Right lung (tissue), 5 donors: ENCODE measurements around the gene ZNF792. TPM values are rescaled to one million over a fixed set of nuclear protein-coding genes. Genes with fewer than 3 reads are reported as not detected.
"Not testable (repeated sequence)": the region's sequence is repeated elsewhere in the genome, so short reads cannot be mapped to it uniquely, and the experiment has no call there.

Source experiments
- DNase-seq, 2 donors: peaks; one replicate each; pipeline ENCODE4 v3.0.0-alpha.2; 2013
- polyA plus RNA-seq, 5 donors: library from polyadenylated mRNA; unstranded; fragments of 120-200 nt; gene quantifications; one replicate each; pipeline versions ENCODE4 v1.2.1 to v1.2.3, GENCODE V29; 2013; ENCODE audit warnings: inconsistent platforms in 1 of 5, low replicate concordance in 1 of 5; ENCODE audit not compliant: insufficient read length in 5 of 5, insufficient read depth in 1 of 5

The ZNF792 gene
- polyA plus RNA-seq, 5 donors, result 6.5 to 10.6 (median 8.9) TPM

GRCh38 chr19:34999498-35000337 is 35.7 kb upstream of the ZNF792 start, which contains the start of gene GRAMD1A:
Gene GRAMD1A (plus strand): TSS chr19:35000323. CDS start chr19:35000479, 156 bp downstream.
- peak; percentile 88 for DNase-seq

GRCh38 chr19:34998777-34999497 is 34.9 kb upstream of the ZNF792 start:
- peak in 1 of 2 donors; percentile 64 for DNase-seq

DNA sequence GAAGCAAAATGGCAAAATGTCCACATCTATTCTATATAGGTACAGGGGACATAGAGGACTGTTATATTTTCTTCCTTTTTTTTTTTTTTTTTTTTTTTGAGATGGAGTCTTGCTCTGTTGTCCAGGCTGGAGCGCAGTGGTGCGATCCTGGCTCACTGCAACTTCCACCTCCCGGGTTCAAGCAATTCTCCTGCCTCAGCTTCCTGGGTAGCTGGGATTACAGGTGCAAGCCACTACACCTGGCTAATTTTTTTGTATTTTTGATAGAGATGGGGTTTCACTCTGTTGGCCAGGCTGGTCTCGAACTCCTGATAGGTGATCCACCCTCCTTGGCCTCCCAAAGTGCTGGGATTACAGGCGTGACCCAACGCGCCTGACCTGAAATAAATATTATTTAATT is 34.2 kb upstream of the ZNF792 start:
- not testable (repeated sequence) for DNase-seq

DNA sequence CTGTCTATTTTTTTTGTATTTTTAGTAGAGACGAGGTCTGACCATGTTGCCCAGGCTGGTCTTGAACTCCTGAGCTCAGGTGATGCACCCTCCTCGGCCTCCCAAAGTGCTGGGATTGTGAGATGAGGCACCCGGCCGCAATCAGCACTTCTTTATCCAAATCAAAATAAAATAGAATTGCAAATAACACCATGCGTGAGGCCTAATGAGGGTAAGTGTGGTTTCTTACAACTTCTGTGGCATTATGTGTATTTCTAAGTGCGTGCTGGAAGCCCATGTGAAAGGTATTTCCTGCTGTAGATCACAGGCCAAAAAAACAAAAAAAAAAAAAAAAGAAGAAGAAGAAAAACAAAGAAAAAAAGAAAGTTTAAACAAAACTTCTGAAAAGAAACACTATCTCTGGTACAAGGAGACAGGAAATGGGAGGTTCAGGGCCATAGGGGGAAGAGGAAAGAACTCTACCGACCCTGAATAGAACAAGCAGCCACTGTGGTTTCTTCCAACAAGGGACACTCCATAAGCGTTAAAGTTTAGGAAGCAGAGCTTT is 33.1 kb upstream of the ZNF792 start:
- no peak for DNase-seq

DNA sequence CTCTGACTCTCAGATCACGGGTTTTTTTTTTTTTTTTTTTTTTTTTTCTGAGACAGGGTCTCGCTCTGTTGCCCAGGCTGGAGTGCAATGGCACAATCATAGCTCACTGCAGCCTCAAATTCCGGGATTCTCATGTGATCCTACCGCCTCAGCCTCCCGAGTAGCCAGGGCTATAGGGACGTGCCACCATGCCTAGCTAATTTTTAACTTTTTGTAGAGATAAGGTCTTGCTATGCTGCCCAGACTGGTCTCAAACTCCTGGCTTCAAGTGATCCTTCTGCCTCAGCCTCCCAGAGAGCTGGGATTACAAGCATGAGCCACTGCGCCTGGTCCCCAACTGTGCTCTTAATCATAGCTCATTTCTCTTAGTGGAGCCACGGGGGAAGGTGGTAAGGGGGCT is 31.5 kb upstream of the ZNF792 start:
- DNase-seq, result no peak

DNA sequence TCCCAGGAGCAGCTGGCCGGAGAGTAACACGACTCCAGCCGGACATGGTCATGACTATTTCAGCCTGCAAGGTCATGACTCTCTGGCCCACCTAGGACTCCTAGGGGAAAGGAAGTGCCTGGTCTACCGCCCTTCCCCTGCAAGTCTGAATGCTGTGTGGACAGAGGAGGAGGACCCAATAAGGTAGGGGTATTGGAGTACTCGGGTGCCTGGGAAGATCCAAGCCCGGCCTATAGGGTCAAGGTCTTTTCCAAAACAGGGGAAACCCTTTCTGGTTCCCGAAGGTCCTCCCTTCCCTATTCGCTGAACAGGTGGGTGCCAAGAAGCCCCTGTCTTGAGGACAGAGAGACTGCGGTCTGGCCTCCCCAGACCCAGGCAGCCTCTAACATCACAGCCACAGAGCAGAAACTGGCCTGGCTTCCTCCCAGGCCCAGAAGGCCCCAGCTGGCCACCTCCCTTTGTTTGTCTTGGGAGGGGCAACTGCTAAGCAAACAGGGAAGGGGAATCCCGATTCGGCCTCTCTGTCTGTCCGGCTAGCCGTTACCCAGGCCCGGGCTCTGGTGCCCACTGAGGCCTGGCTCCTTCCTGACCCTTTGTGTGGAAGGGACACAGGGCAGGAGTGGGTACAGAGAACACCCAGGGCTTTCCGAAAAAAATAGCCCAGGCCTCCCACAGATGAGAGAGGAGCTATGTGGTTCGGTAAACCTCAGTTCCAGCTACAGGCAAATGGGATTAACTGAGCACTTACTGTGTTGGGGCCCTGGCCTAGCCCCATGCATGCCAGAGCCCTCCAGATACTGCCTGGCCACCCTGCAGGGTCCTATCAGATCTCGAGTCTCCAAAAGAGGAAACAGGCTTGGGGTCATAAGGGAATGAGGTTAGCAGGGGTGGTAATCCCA is 30.9 kb upstream of the ZNF792 start:
- DNase-seq, result no peak

DNA sequence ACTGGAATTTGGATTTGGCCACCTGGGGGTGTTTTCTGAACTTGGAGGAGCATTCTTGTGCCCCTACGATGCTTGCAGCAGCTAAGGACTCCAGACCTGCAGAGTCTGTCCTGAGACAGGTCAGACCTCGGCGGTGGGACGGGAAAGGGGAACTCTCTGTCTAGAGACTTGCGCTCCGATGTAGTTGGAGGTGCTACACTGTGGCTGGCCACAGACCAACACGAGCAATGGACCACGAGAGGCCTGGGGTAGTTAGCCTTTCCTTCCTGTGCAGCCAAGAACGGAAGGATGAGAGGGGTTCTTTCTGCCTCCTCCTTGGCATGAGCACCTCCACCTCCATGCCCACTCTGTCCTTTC is 30.2 kb upstream of the ZNF792 start:
- no peak for DNase-seq

GRCh38 chr19:34992582-34992981 is 28.6 kb upstream of the ZNF792 start:
- DNase-seq, result not testable (repeated sequence)

- no peak for DNase-seq
Observed at GRCh38 chr19:34991542-34992333, 27.7 kb upstream of the ZNF792 start.

- no peak for DNase-seq
Observed at GRCh38 chr19:34990578-34991192, 26.7 kb upstream of the ZNF792 start.

DNA sequence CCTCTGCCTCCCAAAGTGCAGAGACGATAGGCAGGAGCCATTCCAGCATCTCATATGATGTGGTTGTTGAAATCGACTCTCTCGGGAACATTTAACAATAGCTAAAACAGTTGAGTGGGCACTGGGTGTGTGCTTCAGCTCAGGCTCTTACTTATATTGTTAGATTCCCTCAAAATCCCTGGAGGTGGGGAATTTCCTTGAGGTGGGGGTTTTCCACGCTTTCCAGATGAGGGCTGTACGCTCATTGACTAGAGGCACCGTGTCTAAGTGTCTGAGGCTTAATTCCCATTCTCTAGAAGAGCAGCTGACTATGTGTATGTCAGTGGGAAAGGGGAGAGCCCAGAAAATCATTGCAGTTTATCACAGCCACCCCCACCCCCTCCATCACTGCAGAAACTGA is 25.3 kb upstream of the ZNF792 start:
- DNase-seq, result no peak

DNA sequence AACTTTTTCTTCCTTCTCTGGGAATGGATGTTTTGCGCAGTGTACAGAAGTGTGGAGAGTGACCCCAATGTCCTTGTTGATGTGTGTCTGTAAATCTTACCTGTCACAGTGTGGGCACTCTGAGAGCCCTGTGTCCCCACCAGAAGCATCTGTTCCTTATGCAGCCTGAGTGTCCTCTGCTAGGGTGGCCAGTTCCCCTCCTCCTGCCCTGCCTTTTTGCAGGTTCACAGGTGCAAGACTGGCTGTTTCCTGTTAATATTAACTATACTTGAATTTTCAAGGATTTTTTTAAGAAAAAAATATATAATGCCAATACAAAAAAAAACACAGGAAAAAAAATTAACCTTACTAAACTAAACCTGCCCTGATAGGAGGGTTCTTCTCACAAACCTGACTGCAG is 24.1 kb upstream of the ZNF792 start:
- no peak for DNase-seq

- peak in 1 of 2 donors; percentile 55 for DNase-seq
Observed at GRCh38 chr19:34985249-34986022, 21.4 kb upstream of the ZNF792 start.

GRCh38 chr19:34984287-34984686 is 20.3 kb upstream of the ZNF792 start:
- DNase-seq, result no peak

DNA sequence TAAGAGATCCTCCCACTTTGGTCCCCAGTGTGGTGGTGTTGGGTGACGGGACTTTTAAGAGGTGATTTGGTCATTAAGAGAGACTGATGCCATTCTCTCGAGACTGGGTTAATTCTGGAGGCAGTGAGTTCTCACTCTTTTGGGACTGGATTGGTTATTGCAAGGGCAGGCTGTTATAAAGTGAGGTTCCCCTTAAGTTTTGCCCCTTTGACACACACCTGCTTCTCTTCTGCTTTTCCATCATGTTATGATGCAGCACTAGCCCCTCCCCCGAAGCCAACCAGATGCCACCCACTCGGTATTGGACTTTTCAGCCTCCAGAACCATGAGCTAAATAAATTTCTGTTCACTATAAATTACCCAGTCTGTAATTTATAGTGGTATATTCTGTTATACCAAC is 19.8 kb upstream of the ZNF792 start:
- DNase-seq, result no peak

DNA sequence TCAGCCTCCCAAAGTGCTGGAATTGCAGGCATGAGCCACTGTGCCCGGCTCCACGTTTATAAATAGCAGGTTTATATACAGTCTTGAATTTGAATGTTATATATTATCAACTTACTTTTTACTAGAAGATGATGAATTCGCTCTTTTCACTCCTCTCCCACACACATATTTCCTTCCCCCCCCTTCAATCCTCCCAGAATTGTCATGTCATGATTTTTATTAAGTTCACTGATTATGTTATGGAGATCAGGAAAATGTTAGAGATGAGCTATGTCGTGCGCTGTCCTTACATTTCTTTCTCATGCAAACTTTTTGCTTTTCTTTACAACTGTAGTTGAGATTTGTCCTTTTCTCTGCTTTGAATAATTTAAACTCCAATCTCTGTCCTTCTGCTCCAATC is 18.2 kb upstream of the ZNF792 start:
- DNase-seq, result no peak

DNA sequence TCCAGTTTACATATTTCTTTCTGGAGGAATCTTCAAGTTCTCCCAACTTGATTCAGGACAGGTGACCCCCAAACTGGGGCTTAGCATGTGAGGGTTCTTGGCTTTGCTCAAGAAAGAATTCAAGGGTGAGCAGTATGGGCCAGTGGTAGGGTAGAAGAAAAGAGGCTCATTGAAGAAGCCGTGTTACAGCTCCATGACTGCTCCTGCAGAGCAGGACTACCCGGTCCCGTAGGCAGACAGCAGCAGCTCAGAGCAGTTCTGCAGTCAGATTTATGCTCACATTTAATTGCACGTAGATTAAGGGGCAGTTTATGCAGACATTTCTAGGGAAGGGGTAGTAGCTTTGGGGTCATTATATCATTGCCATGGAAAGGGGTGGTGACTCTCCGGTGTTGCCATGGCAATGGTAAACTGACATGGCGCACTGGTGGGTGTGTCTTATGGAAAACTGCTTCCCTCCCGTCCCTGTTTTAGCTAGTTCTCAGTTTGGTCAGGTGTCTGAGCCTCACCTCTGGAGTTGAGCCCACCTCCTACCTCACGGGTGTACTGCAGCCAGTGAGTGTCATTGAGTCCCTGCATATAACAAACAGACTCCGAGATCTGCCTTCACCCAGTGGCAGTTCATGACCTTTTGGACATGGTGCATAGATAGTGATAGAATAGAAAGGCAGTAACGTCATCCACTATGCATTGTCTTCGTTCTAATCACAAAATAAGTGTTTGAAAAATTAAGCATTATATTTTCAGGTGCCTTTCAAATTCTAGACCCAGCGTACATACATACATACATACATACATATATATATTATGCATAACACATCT is 16.0 kb upstream of the ZNF792 start:
- DNase-seq, result no peak

GRCh38 chr19:34976611-34977010 is 12.6 kb upstream of the ZNF792 start:
- no peak for DNase-seq

DNA sequence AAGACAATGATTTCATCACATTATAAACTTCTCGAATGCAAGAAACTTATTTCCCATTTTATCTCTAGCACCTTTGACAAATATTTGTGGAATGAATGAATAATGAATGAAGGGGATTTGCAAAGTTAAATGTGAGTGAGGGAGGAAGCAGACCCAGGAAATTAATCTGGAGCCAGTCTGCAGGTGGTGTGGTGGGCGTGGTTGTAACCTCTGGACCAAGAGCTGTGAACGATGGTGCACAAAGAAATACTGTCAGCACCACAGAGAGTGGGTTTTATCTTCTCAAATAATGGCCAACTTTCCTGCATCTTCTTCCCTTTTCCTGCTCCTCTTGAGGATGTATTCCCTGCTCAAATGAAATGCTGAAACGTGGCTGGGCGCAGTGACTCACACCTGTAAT is 11.0 kb upstream of the ZNF792 start:
- DNase-seq, result no peak
